GM21619 (cell line): ENCODE measurements around the gene RBMS3.

Source experiments
- ATAC-seq: cut with Tn5 transposase; IDR thresholded peaks from one replicate; pipeline ENCODE4 v1.9.1; 2021; ENCODE audit not compliant: unreplicated experiment

The RBMS3 gene

DNA sequence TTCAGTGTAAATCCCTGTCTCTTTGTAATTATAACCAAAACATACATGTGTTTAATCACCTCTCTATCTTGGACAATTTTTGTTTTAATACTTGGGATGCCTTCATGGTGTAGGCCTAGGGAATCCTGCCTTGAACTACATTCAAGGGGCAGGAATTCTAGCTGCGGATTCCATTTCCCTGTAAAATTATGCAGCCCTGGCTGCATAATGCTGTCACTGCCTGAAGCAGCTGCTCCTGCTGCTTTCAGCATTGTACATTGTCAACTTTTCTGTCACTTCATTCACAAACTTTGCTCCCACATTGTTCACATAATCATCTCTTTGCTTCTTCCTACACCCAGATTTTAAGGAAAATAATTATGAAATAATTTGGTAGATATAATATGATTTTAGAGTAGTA, 638.7 kb downstream of the RBMS3 start:
- no peak for ATAC-seq

GRCh38 chr3:29922992-29923746, 642.3 kb downstream of the RBMS3 start:
- ATAC-seq, result no peak

- ATAC-seq, result no peak
These were observed 644.1 kb downstream of the RBMS3 start for GRCh38 chr3:29924783-29925561.

GRCh38 chr3:29926378-29926777, 645.5 kb downstream of the RBMS3 start:
- ATAC-seq, result no peak

DNA sequence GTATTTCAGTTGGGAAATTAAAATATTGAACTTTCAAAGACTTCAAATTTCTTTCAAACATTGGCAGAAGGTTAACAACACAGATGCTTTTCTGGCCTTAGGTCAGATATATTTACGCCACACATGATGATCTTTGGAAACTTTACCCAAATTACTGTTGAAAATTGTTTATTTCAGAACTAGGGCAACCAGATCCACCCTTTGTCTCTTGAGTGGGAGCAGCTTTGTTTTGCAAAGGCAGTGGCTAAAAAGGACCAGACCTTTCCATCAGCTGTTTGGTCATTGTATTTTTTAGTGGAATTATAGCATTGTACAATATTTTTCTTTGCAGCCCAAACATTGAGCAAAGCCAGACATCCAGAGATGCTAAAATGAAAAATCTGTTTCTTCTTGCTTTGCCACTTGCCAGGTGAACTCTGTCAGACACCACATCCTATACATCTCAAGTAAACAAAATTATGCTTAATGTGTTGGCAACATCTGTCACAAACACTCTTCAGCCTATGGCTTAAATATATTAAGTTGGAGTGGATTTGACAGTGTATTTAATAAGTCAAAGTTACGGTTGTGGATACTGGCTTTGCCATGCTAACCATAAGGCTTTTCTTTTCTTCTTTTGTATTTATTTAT, 651.9 kb downstream of the RBMS3 start:
- no peak for ATAC-seq

GRCh38 chr3:29933802-29934490, 653.1 kb downstream of the RBMS3 start:
- no peak for ATAC-seq

GRCh38 chr3:29934751-29935150, 653.9 kb downstream of the RBMS3 start:
- ATAC-seq, result no peak

GRCh38 chr3:29936054-29936453, 655.2 kb downstream of the RBMS3 start:
- ATAC-seq, result peak; percentile 88

DNA sequence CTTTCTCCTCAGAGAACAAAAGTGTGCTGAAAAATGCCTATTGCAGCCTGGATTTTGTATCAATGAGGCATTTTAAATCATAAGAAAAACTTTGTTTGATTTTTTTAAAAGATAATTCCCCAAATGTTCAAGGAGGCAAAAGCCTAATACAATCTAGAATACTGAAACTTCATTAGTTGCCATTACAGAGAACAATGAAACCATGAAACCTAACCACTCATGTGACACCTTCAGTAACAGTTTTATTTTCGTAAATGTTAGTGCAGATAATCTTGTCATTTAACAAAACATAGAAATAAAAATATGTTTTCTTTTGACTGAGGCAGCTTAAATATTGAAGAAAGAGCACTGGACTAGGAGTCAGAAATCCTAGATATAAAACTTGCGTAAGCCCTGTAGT, 655.9 kb downstream of the RBMS3 start:
- no peak for ATAC-seq

- ATAC-seq, result no peak
These were observed 656.3 kb downstream of the RBMS3 start for GRCh38 chr3:29937185-29937584.

GRCh38 chr3:29940759-29941323, 660.0 kb downstream of the RBMS3 start:
- no peak for ATAC-seq

DNA sequence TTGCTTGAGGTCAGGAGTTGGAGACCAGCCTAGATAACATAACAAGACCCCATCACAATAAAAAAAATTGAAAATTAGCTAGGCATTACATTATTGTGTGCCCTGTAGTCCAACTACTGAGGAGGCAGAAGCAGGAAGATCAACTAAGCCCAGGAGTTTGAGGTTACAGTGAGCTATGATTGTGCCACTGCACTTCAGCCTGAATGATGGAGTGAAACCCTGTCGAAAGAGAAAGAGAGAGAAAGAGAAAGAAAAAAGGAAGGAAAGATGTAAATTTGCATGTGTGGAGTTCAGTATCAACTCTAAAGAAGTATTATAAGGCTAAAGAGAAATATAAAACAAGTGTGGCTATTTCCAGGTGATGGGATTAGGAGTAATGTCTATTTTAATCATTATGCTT, 661.4 kb downstream of the RBMS3 start:
- ATAC-seq, result no peak

DNA sequence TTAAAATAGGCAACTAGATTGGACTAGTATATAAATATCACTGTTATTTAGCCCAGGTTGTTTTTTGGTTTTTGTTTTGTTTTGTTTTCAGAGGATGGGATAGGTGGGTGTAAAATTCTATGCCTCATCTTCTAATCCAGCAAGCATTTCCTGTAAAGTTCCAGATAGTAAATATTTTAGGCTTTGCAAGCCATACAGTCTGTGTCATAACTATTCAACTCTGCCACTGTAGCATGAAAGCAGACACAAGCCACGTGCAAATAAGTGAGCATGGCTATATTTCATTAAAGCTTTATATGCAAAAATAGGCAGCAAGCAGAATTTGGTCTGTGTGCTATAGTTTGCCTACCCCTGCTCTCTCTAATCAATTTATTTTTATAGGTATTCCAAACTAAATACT, 668.3 kb downstream of the RBMS3 start:
- no peak for ATAC-seq

DNA sequence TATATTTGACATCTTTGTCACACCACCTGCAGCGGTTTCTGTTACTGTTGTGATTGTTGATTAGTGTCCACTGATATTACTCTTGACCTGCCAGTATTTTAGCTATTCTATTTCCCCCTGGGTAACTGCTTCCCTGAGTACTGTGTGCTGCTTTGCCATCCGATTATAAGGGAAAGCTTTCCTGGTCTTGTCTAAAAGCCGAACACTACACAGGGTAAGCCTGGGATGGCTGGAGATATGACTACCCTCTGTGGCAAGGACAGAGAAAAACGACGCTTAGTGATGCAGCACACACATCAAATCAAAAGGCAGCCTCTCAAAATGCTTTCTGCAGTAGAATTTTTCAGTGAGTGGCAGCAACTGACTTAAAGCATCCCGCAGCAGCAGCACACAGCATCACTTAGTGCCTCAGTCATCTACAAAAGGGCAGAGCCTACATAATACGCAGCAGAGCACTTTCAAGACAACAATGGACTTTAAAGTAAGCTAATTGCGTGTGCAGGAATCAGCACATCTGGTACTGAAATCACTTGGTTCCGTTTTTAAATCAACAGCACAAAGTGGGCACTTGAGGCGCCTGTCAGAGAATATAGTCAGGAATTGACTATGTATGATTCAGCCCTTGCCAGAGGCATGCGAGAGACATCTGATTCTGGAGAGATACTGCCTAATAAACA, 669.2 kb downstream of the RBMS3 start:
- ATAC-seq, result no peak

DNA sequence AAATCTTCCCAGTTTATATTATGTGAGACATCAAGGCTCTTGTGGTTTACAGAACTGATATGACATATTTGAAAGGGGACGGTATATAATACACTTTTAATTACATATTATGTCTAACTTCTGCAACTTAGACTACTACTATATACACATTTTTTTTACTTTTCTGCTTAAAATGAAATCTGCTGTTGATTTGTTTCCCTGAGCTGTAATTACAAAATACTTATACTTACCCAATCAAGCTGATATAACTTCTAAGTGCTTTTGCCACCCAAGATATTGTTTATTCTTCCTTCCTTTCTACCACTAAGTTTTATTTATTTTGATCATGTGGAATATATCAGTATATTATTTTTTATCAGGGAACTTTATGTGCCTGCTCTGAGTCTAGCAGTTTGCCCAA, 671.6 kb downstream of the RBMS3 start:
- ATAC-seq, result no peak

DNA sequence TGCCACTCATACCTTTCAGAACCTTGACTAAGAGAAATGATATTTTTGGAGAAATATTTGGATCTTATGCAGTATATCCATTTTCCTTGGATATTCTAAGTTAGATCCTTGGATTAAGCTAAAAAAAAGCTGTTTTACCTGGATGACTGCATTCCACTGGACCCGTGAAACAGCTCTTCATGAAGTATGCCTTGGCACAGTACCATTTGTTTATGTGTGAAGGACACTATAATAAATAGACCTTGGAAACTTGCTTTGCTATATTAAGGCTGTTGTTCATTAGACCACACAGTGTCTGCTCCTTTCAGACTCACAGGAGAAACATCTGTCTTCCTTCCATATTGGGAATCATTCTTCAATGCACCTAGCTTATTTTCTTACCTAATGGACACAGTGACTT, 674.5 kb downstream of the RBMS3 start:
- no peak for ATAC-seq

GRCh38 chr3:29958816-29959215, 677.9 kb downstream of the RBMS3 start:
- no peak for ATAC-seq

- ATAC-seq, result no peak
These were observed 691.0 kb downstream of the RBMS3 start for GRCh38 chr3:29971895-29972294.

DNA sequence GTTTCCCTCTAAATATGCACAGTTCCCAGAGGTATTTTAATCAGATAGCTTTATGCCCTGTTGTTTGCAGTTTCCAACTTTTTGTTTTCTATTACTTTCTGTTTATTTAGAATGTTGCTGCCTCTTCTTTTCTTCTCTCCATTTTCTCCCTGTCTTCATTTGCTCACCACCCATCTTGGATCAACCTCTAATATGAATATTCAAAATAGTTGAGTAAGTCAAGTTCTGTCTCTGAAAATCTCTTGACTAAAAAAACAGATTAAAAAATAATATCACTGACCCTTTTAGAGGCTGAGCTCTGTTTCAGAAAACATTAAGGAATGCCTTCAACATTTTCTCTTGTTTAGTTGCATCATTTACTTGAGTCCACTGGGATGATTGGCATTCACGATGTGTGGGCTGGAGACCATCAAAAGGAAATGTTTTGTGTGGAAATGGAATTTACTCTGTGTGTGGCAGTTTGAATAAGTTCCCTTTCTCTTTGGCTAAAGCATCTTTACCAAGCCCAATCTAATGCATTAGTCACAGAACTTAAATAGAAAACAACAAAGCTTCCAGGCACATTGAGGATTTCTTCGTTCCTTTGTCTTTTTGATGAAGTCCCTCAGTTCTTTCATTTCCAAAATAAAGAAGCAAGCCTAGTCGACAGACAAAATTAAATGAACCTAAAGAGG, 691.6 kb downstream of the RBMS3 start:
- ATAC-seq, result no peak

DNA sequence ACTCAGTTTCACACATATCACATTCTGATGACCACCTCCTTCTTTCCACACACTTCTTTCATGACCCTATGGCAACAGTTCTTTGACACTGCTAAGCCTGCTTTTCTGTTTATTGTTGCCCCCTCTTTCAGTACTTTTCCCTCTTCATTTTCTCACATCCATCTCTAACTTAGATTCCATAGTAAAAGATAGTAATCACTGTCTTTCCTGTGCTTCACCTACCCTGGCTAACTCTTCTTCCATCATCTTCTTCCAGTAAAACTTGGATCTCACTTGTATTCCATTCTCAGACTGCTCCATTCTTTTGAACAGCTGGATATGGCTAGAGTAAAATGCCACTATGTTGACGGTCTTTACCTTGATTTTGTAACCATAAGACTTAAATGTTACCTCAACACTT, 692.9 kb downstream of the RBMS3 start:
- no peak for ATAC-seq
